NCI-H2107 treated with DMSO at 0.1 percent for 48 hours (cell line): Measurements from ENCODE around the gene PTCSC3.

Source experiments
- DNase-seq: peaks from one replicate; lab custom pipeline; 2025; ENCODE audit not compliant: unreplicated experiment; lab: John Stamatoyannopoulos, UW

Gene PTCSC3

GRCh38 chr14:36086629-36087395, 89.7 kb downstream of the PTCSC3 start:
- DNase-seq = no peak

GRCh38 chr14:36085861-36086260, 90.7 kb downstream of the PTCSC3 start:
- peak; percentile 36 for DNase-seq
